Hindlimb muscle (tissue), 1 donor: ENCODE data around the gene DSG3. TPM values are rescaled to one million over a fixed set of nuclear protein-coding genes. Genes with fewer than 3 reads are reported as not detected.

Experiments
- DNase-seq: peaks from one replicate; pipeline ENCODE4 v3.0.0-alpha.2; 2013
- polyA plus RNA-seq: library from polyadenylated mRNA; unstranded; fragments of 120-200 nt; gene quantifications from one replicate; pipeline ENCODE4 v1.2.1, GENCODE V29; 2013; ENCODE audit not compliant: insufficient read length

DSG3 gene
- polyA plus RNA-seq, 1 donor, result 0.12 TPM

GRCh38 chr18:31430554-31430953 is 17.0 kb upstream of the DSG3 start:
- DNase-seq, result no peak

DNA sequence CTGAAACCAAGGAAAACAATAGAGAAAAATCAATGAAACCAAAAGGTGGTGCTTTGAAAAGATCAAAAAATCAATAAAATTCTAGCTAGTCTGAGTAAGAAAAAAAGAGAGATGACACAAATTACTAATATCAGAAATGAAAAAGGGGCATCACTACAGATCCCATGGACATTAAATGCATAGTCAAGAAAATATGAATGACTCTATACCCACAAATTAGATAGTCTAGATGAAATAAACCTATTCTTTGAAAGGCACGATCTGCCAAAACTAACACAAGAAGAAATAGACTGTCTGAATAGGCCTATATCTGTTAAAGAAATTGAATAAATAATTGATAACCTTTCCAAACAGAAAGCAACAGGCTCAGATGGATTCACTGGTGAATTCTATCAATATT is 15.2 kb upstream of the DSG3 start:
- DNase-seq, result no peak

DNA sequence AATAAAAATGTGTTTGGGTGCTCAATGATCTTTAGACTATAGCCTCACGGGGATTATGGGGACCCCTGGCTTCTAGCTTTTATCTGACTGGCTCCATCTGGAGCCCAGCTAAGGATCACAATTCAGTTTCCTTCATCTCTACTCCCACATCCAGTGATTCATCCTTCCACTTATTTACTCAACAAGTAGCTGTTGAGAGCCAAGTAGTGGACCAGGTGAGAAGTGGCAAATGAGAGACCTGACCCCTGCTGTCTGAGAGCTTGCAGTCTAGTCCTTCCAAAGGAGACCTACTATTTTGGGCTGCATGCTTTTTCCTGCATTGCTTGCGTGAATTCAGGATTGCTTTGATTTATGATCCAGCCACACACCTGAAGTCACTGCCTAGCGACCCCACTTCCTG is 10.7 kb upstream of the DSG3 start:
- DNase-seq, result no peak

GRCh38 chr18:31438402-31438801 is 9.1 kb upstream of the DSG3 start:
- DNase-seq, result no peak

GRCh38 chr18:31439807-31440325 is 7.7 kb upstream of the DSG3 start:
- no peak for DNase-seq

DNA sequence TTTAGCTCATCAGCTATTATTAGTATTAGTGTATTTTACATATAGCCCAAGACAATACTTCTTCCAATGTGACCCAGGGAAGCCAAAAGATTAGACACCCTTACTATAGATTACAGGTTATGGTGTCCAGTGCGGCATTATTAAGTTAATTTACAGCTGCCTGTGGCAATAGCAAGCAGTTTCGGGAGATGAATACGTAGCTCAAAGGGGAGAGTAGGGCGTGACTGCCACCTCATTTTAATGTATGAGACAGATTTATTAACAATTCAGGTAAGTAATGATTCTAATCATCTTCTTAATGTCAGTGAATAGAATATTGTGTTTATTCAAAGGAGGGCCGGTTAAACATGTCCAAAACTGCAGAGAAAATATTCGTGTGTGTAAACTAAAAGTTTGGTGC is 6.8 kb upstream of the DSG3 start:
- DNase-seq, result no peak

DNA sequence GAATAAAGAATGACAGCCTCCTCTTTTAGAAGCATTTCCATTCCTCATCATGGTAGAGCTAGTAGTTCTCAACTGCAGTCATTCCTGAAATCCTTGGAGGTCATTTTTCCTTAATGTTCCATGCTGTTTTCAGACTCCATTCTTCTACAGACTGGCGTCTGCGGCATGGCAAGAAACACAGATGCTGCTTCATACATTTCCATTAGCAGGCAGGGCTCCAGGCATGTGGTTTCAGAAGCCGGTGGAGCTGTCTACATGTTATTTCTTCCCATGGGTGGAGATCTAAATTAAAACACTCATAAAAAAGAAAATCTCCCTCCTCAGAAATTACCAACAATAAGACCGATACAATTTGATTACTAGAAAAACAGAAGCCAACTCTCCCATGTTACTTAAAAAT is 6.0 kb upstream of the DSG3 start:
- DNase-seq, result no peak

GRCh38 chr18:31444142-31444541 is 3.4 kb upstream of the DSG3 start:
- DNase-seq, result no peak

DNA sequence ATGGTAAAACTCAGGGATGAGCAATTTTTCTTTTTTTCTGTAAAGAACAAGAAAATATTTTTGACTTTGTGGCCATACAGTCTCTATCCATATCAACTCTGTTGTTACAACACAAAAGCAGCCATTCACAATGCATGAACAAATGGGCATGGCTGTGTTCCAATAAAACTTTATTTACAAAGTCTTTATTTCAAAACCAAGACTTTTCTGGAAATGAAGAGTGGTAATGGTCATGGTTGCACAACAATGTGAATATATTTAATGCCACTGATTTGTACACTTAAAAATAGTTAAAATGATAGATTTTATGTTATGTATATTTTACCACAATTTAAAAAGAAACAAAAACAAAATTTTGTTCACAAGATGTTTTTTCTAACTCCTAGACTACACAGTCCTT is 1.6 kb upstream of the DSG3 start:
- DNase-seq, result no peak

GRCh38 chr18:31446854-31447253 is 687 bp upstream of the DSG3 start:
- no peak for DNase-seq

- DNase-seq, result no peak
These were observed 2.9 kb downstream of the DSG3 start for GRCh38 chr18:31450409-31450808.

GRCh38 chr18:31451625-31452024 is 4.1 kb downstream of the DSG3 start:
- no peak for DNase-seq

GRCh38 chr18:31454066-31454708 is 6.6 kb downstream of the DSG3 start:
- DNase-seq, result no peak

GRCh38 chr18:31469629-31470028 is 22.1 kb downstream of the DSG3 start:
- DNase-seq, result no peak

DNA sequence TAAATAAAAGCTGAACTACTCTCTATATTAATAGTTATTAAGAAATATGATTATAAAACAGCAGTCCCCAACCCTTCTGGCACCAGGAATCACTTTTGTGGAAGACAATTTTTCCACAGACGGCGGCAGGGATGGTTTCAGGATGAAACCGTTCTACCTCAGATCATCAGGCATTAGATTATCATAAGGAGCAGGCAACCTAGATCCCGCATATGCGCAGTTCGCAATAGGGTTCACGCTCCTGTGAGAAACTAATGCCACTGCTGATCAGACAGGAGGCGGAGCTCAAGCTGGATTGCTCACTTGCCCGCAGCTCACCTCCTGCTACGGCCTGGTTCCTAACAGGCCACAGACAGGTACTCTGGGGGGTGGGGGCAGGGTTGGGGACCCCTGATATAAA is 31.1 kb downstream of the DSG3 start:
- DNase-seq, result no peak

DNA sequence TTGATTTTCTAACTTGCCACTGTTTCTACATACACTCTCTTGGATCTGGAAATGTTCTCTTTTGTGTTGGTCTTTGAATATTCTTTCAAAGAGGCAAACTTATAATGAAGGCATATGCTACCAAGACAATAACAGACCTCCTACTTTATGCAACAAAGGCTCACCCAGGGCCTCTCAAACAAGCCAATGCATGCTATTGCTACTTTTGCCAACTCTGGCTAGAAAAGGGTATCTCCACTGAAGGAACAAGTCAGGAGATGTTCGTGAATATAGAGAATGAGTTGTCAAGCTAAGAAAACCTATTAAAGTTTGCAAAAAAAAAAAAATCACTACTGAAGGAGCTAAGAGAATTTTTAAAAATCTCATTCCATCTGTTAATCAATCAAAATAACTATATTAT is 34.5 kb downstream of the DSG3 start:
- no peak for DNase-seq

GRCh38 chr18:31483396-31483795 is 35.9 kb downstream of the DSG3 start:
- no peak for DNase-seq

DNA sequence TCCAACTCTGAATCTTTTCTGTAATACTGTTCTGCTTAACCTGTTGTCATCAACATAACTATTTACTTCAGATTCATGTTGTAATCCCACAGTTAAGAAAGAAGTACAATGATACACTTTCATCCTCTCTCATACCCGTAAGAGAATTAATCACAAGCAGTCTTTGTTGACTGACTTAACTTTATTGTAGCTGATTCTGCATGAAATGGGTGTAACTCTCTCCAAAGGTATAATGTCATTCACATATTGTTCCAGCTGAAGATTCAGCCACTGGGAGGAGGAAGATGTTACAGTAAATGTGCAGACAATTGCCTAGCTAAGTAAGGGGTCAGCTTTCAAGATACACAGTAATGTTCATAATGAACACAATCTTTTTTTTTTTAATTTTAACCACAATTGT is 36.9 kb downstream of the DSG3 start:
- no peak for DNase-seq

GRCh38 chr18:31486165-31486564 is 38.6 kb downstream of the DSG3 start:
- no peak for DNase-seq

GRCh38 chr18:31487246-31488015 is 39.9 kb downstream of the DSG3 start:
- no peak for DNase-seq

- DNase-seq, result no peak
These were observed 41.8 kb downstream of the DSG3 start for GRCh38 chr18:31489311-31489710.

DNA sequence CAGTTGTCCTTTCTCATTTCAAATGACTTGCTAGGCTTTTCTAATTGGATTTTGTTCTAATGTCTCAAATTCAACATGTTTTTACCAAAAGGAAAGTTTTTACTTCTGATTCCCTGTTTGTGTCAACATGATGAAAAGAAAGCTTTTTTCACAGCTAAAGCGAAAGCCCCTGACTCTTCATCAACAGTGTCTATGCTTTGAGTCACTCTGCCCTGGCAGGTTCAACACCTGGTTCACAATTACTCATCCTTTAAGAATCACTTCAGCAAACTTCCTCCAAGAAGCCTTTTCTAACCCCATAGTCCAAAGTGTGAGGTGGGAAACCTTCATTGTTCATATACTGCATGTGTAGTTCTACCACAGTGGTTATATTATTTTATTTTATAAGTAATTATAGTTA is 42.8 kb downstream of the DSG3 start:
- no peak for DNase-seq

- DNase-seq, result no peak
These were observed 43.3 kb downstream of the DSG3 start for GRCh38 chr18:31490833-31491232.

GRCh38 chr18:31491586-31491985 is 44.0 kb downstream of the DSG3 start:
- no peak for DNase-seq
